GM12865 (cell line): ENCODE measurements around the gene SYTL4.

Experiments used
- DNase-seq: peaks from one replicate; pipeline ENCODE4 v3.0.0; 2010; ENCODE audit warnings: low read depth
- H3K4me3 ChIP-seq: 2 replicates; pipeline ENCODE4 v1.5.1; 2011; ENCODE audit warnings: mild to moderate bottlenecking, low read depth, low read length, control low read depth
- TF ChIP-seq, protein P1 (sequence below): IDR thresholded peaks from 2 replicates; pipeline ENCODE4 v1.5.1; 2011; ENCODE audit warnings: low read length, control low read depth, low read depth, inconsistent platforms; ENCODE audit not compliant: insufficient read depth; ENCODE audit errors: missing control alignments

The SYTL4 gene

GRCh38 chrX:100643212-100643611, 88.7 kb downstream of the SYTL4 start:
- no peak for DNase-seq
- H3K4me3 ChIP-seq, result no peak overlapping the region
- TF ChIP-seq, protein P1, sequence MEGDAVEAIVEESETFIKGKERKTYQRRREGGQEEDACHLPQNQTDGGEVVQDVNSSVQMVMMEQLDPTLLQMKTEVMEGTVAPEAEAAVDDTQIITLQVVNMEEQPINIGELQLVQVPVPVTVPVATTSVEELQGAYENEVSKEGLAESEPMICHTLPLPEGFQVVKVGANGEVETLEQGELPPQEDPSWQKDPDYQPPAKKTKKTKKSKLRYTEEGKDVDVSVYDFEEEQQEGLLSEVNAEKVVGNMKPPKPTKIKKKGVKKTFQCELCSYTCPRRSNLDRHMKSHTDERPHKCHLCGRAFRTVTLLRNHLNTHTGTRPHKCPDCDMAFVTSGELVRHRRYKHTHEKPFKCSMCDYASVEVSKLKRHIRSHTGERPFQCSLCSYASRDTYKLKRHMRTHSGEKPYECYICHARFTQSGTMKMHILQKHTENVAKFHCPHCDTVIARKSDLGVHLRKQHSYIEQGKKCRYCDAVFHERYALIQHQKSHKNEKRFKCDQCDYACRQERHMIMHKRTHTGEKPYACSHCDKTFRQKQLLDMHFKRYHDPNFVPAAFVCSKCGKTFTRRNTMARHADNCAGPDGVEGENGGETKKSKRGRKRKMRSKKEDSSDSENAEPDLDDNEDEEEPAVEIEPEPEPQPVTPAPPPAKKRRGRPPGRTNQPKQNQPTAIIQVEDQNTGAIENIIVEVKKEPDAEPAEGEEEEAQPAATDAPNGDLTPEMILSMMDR, result no peak

GRCh38 chrX:100642290-100642689, 89.6 kb downstream of the SYTL4 start:
- no peak overlapping the region for H3K4me3 ChIP-seq
- TF ChIP-seq, protein P1, result no peak
- DNase-seq, result no peak

GRCh38 chrX:100636321-100636991, 95.5 kb downstream of the SYTL4 start, which contains the start of gene TSPAN6:
TSS of gene TSPAN6 (minus strand) at chrX:100636806. CDS start at chrX:100636694, 112 bp downstream.
- no peak within 1 kb of the TSS for H3K4me3 ChIP-seq
- TF ChIP-seq, protein P1, result no peak
- DNase-seq, result peak; percentile 53

- H3K4me3 ChIP-seq, result no peak overlapping the region
- DNase-seq, result no peak
- TF ChIP-seq, protein P1, result no peak
Measured at GRCh38 chrX:100635989-100636320, 96.0 kb downstream of the SYTL4 start.

DNA sequence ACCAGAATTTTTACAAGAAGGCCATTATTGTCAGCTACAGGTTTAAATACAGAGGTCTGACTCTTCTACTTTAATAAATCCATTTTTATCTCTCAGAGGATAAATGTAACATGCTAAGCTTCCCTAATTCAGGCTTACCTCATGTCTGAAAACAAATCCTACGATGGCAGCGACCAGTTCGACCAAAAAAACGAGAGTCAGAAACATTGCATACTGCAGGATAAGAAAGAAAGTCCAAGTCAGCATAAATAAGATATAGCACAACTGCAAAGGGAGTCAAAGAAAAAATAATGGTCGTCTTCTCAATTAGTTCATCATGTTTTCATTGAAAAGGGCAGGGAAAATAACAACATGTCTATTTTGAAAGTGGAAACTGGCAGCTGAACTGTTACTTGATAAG, 96.9 kb downstream of the SYTL4 start:
- DNase-seq, result no peak
- no peak overlapping the region for H3K4me3 ChIP-seq

GRCh38 chrX:100625985-100626491, 105.9 kb downstream of the SYTL4 start:
- TF ChIP-seq, protein P1, result no peak
- peak; percentile 80 for DNase-seq
- H3K4me3 ChIP-seq, result no peak overlapping the region

More for the DNA sequence above, 96.9 kb downstream of the SYTL4 start:
- TF ChIP-seq, protein P1, result no peak
